Kidney (tissue), 14 donors: ENCODE measurements around the gene PLA2R1. TPM values are rescaled to one million over a fixed set of nuclear protein-coding genes. Genes with fewer than 3 reads are reported as not detected.

Experiments used
- DNase-seq, 5 donors: peaks; one replicate each; pipeline ENCODE4 v3.0.0-alpha.2; 2013 to 2020
- FAIRE-seq: peaks from 2 replicates; lab custom pipeline; 2012; peaks lifted over from hg19 to GRCh38; lab: Jason Lieb, UNC
- H3K27ac ChIP-seq, 2 donors: one replicate each; pipeline ENCODE4 v1.7.0; 2013; ENCODE audit warnings: low read depth in 2 of 2, low read length in 2 of 2, inconsistent platforms in 1 of 2
- H3K27me3 ChIP-seq: one replicate; pipeline ENCODE4 v1.7.1; 2013; ENCODE audit warnings: low read length, inconsistent platforms; ENCODE audit not compliant: control insufficient read depth, insufficient read depth
- H3K36me3 ChIP-seq, 3 donors: one replicate each; pipeline versions ENCODE4 v1.7.0 to v1.7.1; 2013; ENCODE audit warnings: low read length in 3 of 3, control low read depth in 1 of 3, inconsistent platforms in 1 of 3; ENCODE audit not compliant: insufficient read depth in 3 of 3, control insufficient read depth in 2 of 3
- H3K4me1 ChIP-seq, 3 donors: one replicate each; pipeline versions ENCODE4 v1.7.0 to v1.7.1; 2013; ENCODE audit warnings: low read length in 3 of 3, inconsistent platforms in 1 of 3, low read depth in 1 of 3; ENCODE audit not compliant: control insufficient read depth in 2 of 3, insufficient read depth in 2 of 3
- H3K4me3 ChIP-seq, 3 donors: one replicate each; pipeline versions ENCODE4 v1.7.0 to v1.8.1; 2013; ENCODE audit warnings: low read length in 3 of 3, control low read depth in 1 of 3, inconsistent platforms in 1 of 3
- H3K9ac ChIP-seq, 3 donors: one replicate each; pipeline versions ENCODE4 v1.7.0 to v1.7.1; 2013; ENCODE audit warnings: low read length in 3 of 3, control low read depth in 1 of 3, inconsistent platforms in 1 of 3
- H3K9me3 ChIP-seq, 3 donors: one replicate each; pipeline versions ENCODE4 v1.7.0 to v1.7.1; 2013; ENCODE audit warnings: low read length in 3 of 3, control low read depth in 1 of 3, inconsistent platforms in 1 of 3; ENCODE audit not compliant: control insufficient read depth in 2 of 3, insufficient read depth in 1 of 3
- intact Hi-C: fragments of 100-400 bp; cut with DNase I; formaldehyde crosslinking; loops from one replicate; pipeline ENCODE4 v1.11.1; 2022
- polyA plus RNA-seq: library from polyadenylated mRNA; stranded (reverse); fragments of 350-450 nt; fragmentation: Illumina TruSeq; extraction: RNeasy Lipid Tissue Mini Kit (QIAGEN cat#74804); gene quantifications from one replicate; pipeline ENCODE4 v1.2.3, GENCODE V29; 2014; ENCODE audit warnings: low read depth, low replicate concordance; ENCODE audit not compliant: insufficient read depth
- total RNA-seq: library from RNA; stranded (reverse); fragmentation: NEBNext Ultra II Directional; extraction: Animal tissue kit (Norgen Biotek cat#: 25700); gene quantifications from one replicate; pipeline ENCODE4 v1.2.1, GENCODE V29; 2021
- TF ChIP-seq, protein P1 (sequence below): IDR thresholded peaks from 3 replicates; pipeline ENCODE4 v1.5.1; 2012; ENCODE audit warnings: mild to moderate bottlenecking, moderate library complexity, borderline replicate concordance; ENCODE audit not compliant: insufficient read depth; ENCODE audit errors: extremely low read depth
- donor health status: control.
- donor health status: control.
- donor health status: control.
- donor health status: control.
- donor health status: control.
- donor health status: DM: yes; HTN: yes; CAD: no.
- donor health status: Normal renal cell carcinoma (clear cell type).

Gene PLA2R1
- total and polyA plus RNA-seq, 2 donors from 2014 or later = 6.6 to 71.9 TPM

GRCh38 chr2:159936471-159936870, 125.9 kb downstream of the PLA2R1 start:
- no peak for FAIRE-seq
- no peaks in the 10 kb centered on the region for H3K27me3 ChIP-seq
- DNase-seq = no peak
- peaks cover 0 to 2% (median 0%) of the 10 kb centered on the region in 3 donors for H3K36me3 ChIP-seq
- no peaks in the 10 kb centered on the region for H3K9me3 ChIP-seq
- no peak overlapping the region for H3K4me3 ChIP-seq
- H3K27ac ChIP-seq = no peak overlapping the region
- no peaks in the 10 kb centered on the region for H3K4me1 ChIP-seq
- intact Hi-C loops = no loop called here
- TF ChIP-seq, protein P1, sequence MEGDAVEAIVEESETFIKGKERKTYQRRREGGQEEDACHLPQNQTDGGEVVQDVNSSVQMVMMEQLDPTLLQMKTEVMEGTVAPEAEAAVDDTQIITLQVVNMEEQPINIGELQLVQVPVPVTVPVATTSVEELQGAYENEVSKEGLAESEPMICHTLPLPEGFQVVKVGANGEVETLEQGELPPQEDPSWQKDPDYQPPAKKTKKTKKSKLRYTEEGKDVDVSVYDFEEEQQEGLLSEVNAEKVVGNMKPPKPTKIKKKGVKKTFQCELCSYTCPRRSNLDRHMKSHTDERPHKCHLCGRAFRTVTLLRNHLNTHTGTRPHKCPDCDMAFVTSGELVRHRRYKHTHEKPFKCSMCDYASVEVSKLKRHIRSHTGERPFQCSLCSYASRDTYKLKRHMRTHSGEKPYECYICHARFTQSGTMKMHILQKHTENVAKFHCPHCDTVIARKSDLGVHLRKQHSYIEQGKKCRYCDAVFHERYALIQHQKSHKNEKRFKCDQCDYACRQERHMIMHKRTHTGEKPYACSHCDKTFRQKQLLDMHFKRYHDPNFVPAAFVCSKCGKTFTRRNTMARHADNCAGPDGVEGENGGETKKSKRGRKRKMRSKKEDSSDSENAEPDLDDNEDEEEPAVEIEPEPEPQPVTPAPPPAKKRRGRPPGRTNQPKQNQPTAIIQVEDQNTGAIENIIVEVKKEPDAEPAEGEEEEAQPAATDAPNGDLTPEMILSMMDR = no peak
- no peak overlapping the region for H3K9ac ChIP-seq

DNA sequence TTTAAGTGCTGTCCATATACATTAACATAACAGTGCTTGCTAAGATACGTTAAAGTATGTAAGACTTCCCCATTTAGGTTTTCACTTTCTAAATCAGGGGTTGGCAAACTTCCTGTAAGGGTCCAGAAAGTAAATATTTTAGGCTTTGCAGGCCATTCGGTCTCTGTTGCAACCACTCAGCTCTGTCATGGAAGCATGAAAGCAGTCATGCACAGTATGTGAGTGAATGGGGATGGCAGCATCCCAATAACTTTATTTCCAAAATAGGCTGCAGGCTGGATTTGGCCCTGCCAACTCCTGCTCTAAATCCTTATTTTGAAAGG, 128.7 kb downstream of the PLA2R1 start:
- no peak overlapping the region for H3K27ac ChIP-seq
- TF ChIP-seq, protein P1 = no peak
- FAIRE-seq (no peak), DNase-seq (peak in 1 of 5 donors; percentile 25)
- no peaks in the 10 kb centered on the region for H3K27me3 ChIP-seq
- no peaks in the 10 kb centered on the region for H3K4me1 ChIP-seq
- no peak overlapping the region for H3K9ac ChIP-seq
- intact Hi-C loops = no loop called here
- no peak overlapping the region for H3K4me3 ChIP-seq
- H3K36me3 ChIP-seq = peaks cover 0 to 2% (median 0%) of the 10 kb centered on the region in 3 donors
- H3K9me3 ChIP-seq = no peaks in the 10 kb centered on the region

DNA sequence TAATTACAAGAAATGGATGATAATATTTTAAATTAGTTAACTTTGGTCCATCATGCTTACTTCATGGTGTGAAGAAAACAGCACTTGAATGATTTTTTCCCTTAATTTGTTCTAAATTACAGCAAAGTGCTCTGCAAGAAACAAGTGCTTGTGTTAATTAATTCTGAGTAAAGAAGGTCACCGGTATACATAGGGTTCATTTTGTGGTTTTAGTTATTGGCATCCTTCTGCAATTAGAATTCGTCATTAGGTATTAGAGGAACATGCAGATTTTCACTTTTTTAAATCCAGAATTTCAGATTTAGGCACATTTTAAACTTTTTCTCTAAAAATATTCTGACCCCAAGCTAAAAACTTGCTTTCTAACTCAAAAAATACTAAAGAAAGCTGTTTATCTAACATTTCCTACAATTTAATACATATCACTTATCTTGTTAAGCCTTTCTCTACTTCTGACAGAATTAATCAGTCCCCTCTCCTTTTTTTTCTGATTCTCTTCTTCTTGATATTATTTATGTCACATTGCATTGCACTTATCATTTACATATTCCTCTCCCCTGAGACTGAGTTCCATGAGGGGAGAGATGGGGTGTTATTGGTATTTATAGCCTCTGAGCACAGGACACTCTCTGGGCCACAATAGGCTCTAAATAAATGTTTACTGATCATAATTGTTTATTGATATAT, 129.2 kb downstream of the PLA2R1 start:
- peaks cover 0 to 2% (median 0%) of the 10 kb centered on the region in 3 donors for H3K36me3 ChIP-seq
- TF ChIP-seq, protein P1 = no peak
- H3K27me3 ChIP-seq = no peaks in the 10 kb centered on the region
- no peak overlapping the region for H3K27ac ChIP-seq
- DNase-seq (no peak), FAIRE-seq (no peak)
- H3K9ac ChIP-seq = no peak overlapping the region
- peaks cover 0 to 3% (median 0%) of the 10 kb centered on the region in 3 donors for H3K9me3 ChIP-seq
- H3K4me3 ChIP-seq = no peak overlapping the region
- intact Hi-C loops = no loop called here
- no peaks in the 10 kb centered on the region for H3K4me1 ChIP-seq
